Cardiac muscle cell (in vitro differentiated cells and primary cell): ENCODE data around the gene HOTAIR. TPM values are rescaled to one million over a fixed set of nuclear protein-coding genes. Genes with fewer than 3 reads are reported as not detected.

Experiments
- DNase-seq, 2 donors: peaks; one replicate each; pipeline versions ENCODE4 v3.0.0 to v3.0.0-alpha.2; 2010 to 2017; ENCODE audit warnings: low read depth in 1 of 2, low spot score in 1 of 2
- H3K27ac ChIP-seq: fragments of 200-600 bp; sonication (generic); 2 replicates; pipeline ENCODE4 v1.5.1; 2016
- H3K27me3 ChIP-seq: fragments of 200-600 bp; sonication (generic); 2 replicates; pipeline ENCODE4 v1.6.0; 2016; ENCODE audit warnings: control low read depth
- H3K36me3 ChIP-seq: fragments of 200-600 bp; sonication (generic); 2 replicates; pipeline ENCODE4 v1.5.1; 2016; ENCODE audit warnings: control low read depth
- H3K4me1 ChIP-seq: fragments of 200-600 bp; sonication (generic); 2 replicates; pipeline ENCODE4 v1.8.1; 2017; ENCODE audit warnings: low read depth, mild to moderate bottlenecking, mixed run types
- H3K4me3 ChIP-seq: fragments of 200-600 bp; sonication (generic); 2 replicates; pipeline ENCODE4 v1.5.1; 2016; ENCODE audit warnings: mild to moderate bottlenecking
- H3K9me3 ChIP-seq: fragments of 200-600 bp; sonication (generic); 2 replicates; pipeline ENCODE4 v1.5.1; 2017; ENCODE audit warnings: low read depth, mild to moderate bottlenecking, control low read depth
- polyA plus RNA-seq: library from polyadenylated mRNA; unstranded; fragments of >200 nt; fragmentation: Nextera tagmentation; extraction: Ambion mirVana; gene quantifications from 2 replicates; pipeline ENCODE4 v1.2.1, GENCODE V29; 2016
- total RNA-seq: library from RNA; depleted of rRNA; stranded (reverse); fragments of >200 nt; gene quantifications from 2 replicates; pipeline ENCODE4 v1.2.3, GENCODE V29; 2016
- TF ChIP-seq, protein P1 (sequence below): IDR thresholded peaks from 2 replicates; pipeline ENCODE4 v1.5.1; 2012; ENCODE audit warnings: low read depth, mild to moderate bottlenecking, low read length

Gene HOTAIR
- total and polyA plus RNA-seq, 2 experiments from 2014 or later: not detected

DNA sequence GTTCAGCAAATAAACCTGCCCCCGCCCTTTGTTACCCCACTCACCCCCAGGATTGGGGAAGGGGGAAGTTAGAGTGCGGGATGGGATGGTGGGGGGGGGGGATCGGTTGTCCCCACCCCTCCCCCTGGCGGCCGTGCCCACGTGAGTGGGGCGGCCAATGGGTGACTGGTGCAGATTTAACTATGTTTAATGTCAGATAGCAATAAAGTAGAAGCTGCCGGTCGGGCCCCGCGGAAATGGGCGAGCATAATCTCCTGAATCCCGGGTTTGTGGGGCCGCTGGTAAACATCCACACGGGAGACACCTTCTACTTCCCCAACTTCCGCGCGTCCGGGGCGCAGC, 20.1 kb downstream of the HOTAIR start, which contains the start of gene HOXC12:
TSS of gene HOXC12 (plus strand) at position 210 of the 342 bp plus-strand sequence. CDS start at position 237, 27 bp downstream.
- TF ChIP-seq, protein P1, sequence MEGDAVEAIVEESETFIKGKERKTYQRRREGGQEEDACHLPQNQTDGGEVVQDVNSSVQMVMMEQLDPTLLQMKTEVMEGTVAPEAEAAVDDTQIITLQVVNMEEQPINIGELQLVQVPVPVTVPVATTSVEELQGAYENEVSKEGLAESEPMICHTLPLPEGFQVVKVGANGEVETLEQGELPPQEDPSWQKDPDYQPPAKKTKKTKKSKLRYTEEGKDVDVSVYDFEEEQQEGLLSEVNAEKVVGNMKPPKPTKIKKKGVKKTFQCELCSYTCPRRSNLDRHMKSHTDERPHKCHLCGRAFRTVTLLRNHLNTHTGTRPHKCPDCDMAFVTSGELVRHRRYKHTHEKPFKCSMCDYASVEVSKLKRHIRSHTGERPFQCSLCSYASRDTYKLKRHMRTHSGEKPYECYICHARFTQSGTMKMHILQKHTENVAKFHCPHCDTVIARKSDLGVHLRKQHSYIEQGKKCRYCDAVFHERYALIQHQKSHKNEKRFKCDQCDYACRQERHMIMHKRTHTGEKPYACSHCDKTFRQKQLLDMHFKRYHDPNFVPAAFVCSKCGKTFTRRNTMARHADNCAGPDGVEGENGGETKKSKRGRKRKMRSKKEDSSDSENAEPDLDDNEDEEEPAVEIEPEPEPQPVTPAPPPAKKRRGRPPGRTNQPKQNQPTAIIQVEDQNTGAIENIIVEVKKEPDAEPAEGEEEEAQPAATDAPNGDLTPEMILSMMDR: no peak
- Histone ChIP-seq H3K27me3 (peaks cover 100% of the 10 kb centered on the region), H3K9me3 (no peaks in the 10 kb centered on the region), H3K27ac (no peak within 1 kb of the TSS), H3K4me1 (no peaks in the 10 kb centered on the region), H3K4me3 (no peak within 1 kb of the TSS), H3K36me3 (no peaks in the 10 kb centered on the region)
- no peak for DNase-seq

DNA sequence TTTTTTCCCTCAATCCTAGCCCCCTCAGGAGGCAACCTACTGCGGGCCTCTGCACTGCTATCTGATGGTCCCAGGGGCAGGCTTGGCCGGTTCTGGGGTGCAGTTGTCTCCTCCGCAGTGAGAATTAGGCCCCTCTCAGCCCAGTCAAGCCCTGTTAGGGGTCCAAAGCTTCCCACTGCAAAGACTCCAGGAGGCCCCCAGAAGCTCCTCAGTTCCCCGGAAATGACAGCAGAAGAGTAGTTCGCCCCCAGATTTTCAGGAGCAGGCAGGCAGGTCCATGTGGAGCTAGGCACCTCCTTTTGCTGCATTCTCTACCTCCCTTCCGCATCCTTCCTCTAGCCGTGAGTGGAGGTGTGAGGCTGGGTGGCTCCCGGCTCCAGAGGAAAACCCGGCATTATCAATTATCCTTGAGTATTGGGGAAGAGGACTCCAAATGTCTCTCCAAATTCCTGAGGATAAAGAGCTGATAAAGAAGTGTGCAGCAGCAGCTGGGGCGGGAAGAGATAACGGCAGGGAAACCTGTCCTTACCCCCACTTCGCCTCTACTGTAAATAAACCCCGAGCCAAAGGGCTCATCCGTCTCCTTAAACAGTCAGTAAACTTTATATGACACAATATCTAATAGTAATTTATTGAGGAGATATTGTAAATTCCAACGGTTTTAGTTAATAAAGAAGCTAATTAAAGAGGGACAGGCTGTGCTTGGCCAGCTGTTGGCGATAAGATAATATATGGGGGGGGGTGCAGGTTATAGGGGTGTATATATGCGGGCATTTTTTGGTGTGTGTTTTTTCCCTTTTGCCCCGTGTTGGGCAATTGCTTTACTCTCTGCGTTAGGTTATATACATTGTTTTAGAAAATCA, 20.7 kb downstream of the HOTAIR start:
- H3K27ac ChIP-seq: no peak overlapping the region
- H3K27me3 ChIP-seq: peaks cover 100% of the 10 kb centered on the region
- H3K4me1 ChIP-seq: no peaks in the 10 kb centered on the region
- no peaks in the 10 kb centered on the region for H3K36me3 ChIP-seq
- DNase-seq: no peak
- TF ChIP-seq, protein P1: no peak
- H3K4me3 ChIP-seq: no peak overlapping the region
- H3K9me3 ChIP-seq: no peaks in the 10 kb centered on the region

DNA sequence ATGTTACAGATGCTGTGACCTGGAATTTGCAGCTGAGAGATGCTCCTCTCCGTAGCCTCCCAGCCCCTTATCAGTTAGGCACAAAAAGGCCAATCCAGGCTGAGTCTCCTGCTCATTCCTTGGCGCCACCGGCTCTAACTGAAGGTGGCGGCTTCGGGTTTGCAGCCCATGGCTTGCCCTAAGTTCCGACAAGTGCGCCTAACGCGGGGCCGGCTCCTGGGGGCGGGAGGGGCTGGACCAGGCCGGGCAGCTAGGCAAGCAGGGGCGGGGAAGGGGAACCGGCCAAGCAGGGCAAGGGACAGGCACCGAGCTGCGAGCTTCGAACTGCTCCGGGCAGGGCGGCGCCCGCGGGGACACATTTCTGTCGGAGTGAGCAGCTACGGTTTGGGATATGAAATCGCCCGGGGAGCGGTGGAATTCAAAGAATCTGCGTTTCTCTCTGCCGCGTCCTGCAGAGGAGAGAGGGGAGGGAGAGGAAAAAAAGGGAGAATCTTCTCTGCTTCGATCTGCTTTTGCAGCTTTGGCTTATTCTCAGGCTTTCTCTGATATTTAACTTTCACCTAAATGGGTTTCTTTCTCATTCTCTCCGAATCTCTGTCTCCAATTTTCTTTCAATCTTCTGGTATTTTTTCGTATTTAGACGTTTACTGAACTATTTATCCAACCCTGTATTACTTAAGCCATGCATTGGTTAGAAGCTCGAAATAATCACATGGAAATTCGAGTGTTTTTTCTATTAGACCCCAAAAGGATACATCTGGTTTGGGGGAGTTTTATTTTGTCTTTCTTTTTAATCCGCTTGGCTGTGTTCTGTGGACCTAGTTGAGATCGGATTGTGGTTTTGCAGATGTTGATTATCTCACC, 21.7 kb downstream of the HOTAIR start:
- H3K4me1 ChIP-seq: no peaks in the 10 kb centered on the region
- no peak overlapping the region for H3K27ac ChIP-seq
- no peaks in the 10 kb centered on the region for H3K36me3 ChIP-seq
- no peak overlapping the region for H3K4me3 ChIP-seq
- H3K9me3 ChIP-seq: no peaks in the 10 kb centered on the region
- TF ChIP-seq, protein P1: no peak
- no peak for DNase-seq
- H3K27me3 ChIP-seq: peaks cover 100% of the 10 kb centered on the region

DNA sequence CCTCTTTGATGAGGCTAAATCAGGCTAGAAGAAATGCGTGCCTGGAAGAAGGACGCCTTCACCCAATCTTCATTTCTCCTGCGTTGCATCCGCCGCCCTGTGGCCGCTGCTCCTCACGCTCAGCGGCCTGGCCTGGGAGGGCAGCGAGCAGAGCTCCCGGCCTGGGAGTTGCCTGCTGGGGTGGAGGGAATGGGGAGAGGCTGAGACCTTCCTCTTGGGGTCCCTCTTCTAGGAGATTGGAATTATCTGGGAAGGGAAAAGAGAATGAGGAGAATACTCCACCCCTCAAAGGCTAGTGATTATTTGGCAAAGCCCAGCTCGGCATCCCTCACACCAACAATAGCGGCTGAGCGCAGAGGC, 22.4 kb downstream of the HOTAIR start:
- Histone ChIP-seq H3K27me3 (peaks cover 100% of the 10 kb centered on the region), H3K4me1 (no peaks in the 10 kb centered on the region), H3K27ac (no peak overlapping the region), H3K36me3 (no peaks in the 10 kb centered on the region), H3K9me3 (no peaks in the 10 kb centered on the region), H3K4me3 (no peak overlapping the region)
- no peak for DNase-seq
- TF ChIP-seq, protein P1: no peak

DNA sequence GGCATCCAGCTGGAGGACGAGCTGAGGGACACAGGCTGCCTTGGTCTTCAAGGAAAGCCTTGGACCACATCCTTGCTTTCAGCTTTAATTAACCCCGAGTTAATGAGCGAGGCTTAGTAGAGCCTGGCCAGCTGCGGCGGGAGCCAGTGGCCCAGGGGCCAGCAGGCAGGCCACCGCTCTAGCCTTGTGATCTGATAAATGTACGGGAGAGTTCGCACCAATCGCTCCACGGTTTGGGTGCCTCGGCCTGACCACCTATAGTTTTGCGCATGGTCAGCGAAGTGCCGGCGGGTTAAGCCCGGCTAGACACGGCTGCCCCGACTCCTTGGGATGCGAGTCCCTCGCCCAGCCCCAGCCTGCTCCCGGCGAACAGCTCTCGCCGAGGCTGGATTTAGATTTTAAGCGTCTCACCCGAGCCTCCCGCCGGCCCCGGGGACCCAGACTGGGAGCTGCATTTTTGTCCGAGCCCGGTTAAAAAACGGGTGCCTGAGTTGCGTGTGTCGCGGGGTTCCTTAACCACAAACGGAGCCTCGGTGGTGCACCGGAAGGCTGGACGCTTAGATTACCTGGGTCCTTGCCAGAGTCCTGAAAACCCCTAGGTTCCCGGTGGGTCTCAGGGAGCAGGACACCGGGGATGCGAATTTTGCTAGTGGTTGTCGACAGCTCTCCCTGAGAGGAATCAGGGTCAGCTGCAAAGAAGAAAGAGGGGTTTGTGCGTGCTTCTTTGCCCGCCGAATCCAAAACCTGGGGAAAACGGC, 23.0 kb downstream of the HOTAIR start:
- no peak overlapping the region for H3K4me3 ChIP-seq
- no peaks in the 10 kb centered on the region for H3K36me3 ChIP-seq
- TF ChIP-seq, protein P1: no peak
- H3K27me3 ChIP-seq: peaks cover 100% of the 10 kb centered on the region
- H3K9me3 ChIP-seq: no peaks in the 10 kb centered on the region
- no peak for DNase-seq
- no peaks in the 10 kb centered on the region for H3K4me1 ChIP-seq
- no peak overlapping the region for H3K27ac ChIP-seq
